ENCODE data around the gene ABHD2.

- TF ChIP-seq CTCF (IDR thresholded peaks at IDR 0.05) (no peak), POLR2A (IDR thresholded peaks at IDR 0.05) (no peak)
Measured at GRCh38 chr15:89096664-89097063, 8.4 kb downstream of the ABHD2 start.
